D341Med (cell line): Measurements from ENCODE around the gene MANBA.
"Not testable (repeated sequence)": the region's sequence is repeated elsewhere in the genome, so short reads cannot be mapped to it uniquely, and the experiment has no call there.

ENCODE experiments used
- DNase-seq: peaks from one replicate; pipeline ENCODE4 v3.0.0; 2012; ENCODE audit warnings: low spot score

MANBA gene

DNA sequence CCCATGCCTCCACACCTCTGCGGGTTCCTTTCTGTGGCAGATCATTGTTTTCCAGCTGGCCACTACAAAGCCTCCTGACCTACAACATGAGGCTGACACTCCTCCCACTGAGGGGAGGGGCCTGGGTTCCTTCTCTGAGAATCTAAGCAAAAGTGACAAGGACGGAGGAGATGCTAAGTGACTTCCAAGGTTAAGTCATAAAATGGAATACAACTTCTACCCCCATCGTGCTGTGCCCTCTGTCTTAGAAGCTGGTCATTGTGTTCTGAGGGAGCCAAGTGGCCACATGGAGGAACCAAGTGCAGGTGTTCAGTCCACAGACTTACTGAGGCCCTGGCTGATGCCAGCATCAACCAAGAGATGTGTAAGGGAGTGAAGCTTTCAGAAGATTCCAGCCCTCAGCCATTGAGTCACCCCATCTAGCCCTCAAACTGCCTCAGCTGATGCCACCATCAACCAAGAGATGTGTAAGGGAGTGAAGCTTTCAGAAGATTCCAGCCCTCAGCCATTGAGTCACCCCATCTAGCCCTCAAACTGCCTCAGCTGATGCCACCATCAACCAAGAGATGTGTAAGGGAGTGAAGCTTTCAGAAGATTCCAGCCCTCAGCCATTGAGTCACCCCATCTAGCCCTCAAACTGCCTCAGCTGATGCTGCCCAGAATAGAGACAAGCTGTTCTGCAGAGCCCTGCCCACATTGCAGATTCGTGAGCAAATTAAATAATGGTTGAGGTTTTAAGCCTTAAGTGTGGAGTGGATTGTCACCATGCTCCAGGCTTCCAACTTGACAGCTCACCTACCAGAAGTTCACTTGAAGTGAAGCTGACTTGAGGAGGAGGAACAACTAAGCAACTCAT, 140.8 kb downstream of the MANBA start:
- DNase-seq, result not testable (repeated sequence)

DNA sequence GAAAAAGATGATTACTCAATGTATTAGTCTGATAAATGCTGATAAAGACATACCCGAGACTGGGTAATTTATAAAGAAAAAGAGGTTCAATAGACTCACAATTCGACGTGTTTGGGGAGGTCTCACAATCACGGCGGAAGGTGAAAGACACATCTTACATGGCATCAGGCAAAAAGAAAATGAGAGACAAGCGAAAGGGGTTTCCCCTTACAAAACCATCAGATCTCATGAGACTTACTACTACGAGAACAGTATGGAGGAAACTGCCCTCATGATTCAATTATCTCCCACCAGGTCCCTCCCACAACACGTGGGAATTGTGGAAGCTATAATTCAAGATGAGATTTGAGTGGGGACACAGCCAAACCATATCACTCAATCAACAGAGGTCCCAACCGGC, 141.7 kb downstream of the MANBA start:
- DNase-seq, result not testable (repeated sequence)

DNA sequence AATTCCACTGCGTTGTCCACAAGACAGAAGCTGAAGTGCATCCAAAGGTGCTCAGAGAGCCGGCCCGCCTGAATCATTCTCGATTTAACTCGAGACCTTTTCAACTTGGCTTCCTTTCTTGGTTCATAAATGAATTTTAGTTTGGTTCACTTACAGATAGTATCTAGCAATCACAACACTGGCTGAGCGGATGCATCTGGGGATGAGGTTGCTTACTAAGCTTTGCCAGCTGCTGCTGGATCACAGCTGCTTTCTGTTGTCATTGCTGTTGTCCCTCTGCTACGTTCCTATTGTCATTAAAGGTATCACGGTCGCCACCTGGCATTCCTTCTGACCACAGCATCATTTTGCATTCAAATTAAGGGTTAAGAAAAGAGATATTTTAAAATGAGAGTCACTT, 144.1 kb downstream of the MANBA start:
- no peak for DNase-seq

DNA sequence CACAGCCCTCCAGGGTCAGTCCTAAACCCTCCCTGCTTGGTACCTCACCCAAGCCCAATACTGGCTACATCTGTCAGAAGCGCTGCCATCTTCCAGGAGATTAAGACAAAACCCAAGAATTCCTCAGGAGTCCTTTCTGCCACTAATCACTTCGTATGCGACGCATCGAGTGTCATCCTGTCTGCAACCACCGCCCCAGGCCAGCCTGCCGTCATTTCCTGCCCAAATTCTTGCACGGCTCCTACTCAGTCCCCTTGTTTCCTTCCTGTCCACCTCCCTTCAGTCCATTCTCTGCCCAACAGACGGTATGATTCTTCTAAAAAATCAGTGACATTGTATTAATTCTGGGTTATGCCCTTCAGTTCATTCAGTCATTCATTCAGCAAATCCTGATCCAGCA, 146.0 kb downstream of the MANBA start:
- DNase-seq, result no peak

DNA sequence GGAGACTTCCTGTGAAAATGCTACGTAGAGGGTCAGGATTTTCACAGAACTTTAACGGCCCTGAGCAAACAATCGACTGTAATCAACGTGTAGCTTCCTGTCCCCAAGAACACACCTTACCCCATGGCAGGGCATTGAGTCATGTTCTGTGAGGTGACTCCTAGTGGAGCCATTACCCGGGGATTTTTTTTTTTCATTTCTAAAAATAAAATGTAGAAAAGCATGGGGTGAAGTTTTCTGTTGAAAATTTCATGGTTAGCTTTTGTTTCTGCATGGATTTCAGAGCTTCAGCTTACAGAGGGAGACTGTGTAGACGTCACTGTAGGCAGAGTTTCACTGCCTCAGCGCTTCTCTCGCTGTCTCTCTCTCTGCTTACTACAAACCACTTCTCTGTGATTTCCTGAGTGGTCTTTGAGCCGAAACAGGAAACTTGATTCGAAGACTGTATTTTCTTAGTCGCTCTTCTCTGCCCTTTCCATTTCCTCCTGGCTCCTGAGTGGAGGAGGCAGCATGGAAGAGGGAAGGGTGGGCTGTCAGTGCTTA, 147.9 kb downstream of the MANBA start:
- no peak for DNase-seq

DNA sequence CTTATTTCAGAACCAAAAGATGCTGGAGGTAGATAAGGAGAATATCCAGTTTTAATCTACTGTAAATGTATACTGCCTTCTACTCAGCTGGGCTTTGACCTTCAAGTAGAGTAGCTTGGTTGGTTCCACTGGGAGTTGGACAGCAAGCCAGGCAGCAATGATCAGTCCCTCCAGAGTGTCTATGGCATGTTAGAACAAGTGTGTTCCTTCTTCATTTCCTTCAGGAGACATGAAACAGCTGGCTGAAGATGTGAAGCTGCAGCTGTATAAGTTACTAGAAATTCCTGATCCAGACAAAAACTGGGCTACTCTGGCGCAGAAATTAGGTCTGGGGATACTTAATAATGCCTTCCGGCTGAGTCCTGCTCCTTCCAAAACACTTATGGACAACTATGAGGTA, 148.6 kb downstream of the MANBA start:
- no peak for DNase-seq

DNA sequence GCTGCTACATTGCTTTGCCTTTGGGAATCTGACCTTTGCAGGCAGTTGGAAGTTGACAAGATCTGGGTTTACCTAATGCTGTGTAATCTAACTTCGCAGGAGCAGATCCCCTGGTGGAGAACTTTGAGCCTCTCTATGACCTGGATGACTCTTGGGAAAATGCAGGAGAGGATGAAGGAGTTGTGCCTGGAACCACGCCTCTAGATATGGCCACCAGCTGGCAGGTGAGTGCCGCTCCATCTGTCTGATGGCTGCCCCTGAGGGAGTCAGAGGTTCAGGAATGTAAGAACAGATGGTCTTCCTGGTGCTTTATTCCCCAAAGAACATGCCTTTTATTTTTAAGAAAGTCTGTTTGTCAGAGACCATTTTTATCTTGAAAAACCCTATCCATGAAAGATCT, 150.3 kb downstream of the MANBA start:
- peak; percentile 66 for DNase-seq

DNA sequence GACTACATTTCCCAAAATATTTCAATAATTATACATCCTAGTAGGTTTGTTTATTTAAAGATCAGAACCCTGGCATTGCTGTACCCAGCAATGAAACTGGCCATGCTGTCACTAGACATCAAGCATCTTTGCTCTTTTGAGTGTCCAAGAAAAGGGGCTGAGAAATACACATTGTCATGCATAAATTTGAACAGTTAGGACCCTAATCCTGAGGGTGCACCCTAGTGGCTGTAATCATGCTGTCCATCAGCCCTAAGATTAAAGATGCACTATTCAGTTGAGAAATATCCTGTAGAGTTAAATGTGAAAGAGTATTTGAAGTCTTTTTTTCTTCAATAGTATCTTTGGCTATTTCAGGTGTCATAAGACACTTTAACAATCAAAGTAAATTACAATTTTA, 150.8 kb downstream of the MANBA start:
- DNase-seq, result no peak

DNA sequence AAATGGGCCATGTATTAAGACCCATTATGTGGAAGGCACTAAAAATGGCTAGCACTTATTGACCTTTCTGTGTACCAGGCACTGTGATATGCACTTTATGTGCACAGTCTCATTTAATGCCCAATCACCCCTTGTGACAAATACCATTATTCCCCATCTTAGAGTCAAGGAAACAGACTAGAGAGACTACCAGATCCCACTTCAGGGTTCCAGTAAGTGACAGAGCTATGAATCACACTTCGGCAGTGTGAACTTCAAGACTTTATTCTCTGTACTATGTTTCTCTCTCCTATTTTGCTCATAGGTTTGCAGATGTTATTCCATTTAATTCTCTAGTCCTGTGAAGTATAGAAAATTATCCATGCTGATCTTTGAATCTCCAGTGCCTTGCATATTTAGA, 152.6 kb downstream of the MANBA start:
- DNase-seq, result no peak

DNA sequence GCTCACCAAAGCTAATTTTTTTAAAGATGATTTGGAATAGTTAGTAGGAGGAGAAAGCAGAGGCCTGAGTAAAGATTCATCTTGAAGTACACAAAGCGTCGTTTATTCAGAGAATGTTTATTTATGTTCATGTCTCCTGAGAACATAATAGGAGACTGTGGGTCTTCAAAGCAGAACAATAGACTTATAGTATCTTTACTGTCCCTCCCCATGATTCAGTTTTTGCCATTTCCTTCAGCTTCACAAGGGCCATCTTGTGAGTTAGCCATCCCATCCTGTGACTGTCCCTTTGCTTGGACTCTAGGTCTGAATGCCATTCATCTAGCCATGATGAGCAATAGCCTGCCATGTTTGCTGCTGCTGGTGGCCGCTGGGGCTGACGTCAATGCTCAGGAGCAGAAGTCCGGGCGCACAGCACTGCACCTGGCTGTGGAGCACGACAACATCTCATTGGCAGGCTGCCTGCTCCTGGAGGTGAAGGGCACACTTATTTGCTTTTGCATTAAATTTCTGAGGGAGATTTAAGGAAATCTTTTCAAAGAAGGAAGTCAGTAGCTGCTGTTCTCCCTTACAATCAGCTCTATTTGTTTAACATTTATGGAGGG, 153.8 kb downstream of the MANBA start:
- DNase-seq, result no peak

DNA sequence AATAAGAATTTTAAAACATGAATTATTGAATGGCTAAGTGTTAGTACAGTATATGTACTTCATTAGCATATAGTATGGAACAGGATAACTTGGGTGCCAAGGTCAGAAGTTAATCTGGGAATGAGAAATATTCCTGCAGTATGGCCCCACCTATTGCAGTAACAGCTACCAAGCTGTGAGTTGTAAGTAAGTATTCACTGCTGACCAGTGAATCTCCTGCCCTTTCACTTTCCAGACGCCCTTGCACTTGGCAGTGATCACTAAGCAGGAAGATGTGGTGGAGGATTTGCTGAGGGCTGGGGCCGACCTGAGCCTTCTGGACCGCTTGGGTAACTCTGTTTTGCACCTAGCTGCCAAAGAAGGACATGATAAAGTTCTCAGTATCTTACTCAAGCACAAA, 154.5 kb downstream of the MANBA start:
- DNase-seq, result no peak

DNA sequence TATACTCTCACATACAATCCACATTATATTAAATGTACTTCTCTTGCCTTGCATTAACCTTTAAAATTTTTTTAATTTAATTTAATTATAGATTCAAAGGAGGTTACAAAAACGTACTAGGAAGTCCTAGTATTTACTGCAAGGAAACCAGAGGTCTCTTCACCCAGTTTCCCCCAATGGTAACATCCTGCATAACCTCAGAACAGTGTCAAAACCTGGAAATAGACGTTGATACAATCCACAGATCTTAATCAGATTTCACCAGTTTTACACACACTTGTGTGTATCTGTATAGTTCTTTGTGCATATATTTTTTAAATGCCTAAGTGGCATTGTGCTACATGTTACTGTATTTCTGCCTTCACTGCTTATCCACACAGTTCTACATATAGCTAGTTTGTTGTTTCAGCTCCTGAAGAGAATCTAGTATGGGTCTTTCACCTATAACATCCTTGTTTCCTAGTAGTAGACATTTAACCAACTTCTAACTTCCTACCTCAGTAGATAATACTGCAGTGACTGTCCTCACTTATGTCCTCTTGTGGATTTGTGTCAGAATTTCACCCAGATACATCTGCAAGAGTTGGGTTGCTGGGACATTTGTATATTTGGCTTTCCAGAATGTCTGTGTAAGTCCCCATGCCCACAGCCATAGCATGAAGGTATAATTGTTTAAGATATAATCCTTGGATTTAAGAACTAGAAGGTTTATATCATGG, 156.4 kb downstream of the MANBA start:
- DNase-seq, result no peak

DNA sequence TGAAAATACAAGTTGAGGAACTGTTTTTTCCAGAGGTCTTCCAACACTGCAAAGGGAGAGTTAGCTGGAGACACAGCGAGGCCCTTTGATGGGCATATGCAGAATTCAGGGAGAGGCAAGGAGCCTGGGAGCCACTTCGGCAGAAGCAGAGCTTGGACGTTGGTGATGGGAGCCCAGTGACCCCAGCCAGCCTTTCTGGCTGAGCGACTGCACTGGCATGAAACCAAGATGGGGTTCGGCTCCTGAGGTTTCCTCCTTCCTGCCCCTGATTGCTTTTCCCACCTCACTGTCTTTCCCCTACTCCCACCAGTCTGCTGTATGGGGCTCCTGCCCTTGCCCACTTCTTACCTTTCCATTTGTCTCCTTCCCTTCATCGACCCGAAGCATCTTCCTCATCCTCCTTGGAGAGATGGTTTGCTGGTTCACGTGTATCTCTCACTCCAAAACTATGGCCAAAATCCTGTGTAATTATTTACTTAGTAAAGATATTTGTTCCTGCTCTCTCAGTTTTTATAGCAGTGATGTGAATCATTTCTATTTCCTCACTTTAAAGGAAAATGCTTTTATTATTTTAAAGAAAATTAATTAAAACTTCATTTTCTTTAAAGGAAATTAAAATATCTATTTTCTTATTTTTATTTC, 159.1 kb downstream of the MANBA start:
- no peak for DNase-seq

DNA sequence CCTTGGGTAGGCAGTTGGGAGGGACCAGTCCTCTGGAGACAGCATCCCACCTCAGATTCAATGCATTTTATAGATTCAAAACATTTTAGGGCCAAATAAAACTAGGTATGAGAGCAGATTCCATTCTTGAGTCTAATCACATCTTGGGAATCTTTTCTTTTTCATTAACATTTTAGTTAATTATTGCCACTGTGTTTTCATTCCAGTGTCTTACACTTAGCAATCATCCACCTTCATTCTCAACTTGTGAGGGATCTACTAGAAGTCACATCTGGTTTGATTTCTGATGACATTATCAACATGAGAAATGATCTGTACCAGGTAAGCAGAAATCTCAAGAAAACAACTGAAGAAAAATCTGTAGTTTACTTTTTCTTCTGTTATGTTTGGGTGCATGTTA, 160.1 kb downstream of the MANBA start:
- DNase-seq, result no peak

DNA sequence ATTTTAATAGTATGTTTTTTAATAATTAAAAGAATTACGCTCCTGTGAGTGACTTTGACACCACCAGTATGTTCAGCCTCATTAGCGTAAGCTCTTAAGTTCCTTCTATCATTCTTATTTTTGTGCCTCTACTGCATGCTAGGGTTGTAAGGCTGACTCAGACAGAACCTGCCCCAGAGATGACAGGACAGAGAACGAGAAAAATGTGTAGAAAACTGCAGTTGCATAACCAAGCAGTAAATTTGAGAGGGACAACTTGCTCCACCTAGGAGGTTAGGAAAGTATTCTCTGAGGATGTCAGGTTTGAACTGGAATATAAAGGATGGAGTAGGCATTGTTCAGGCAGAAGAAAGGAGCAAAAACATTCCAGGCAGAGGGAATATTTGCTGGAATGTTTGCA, 160.9 kb downstream of the MANBA start:
- DNase-seq, result no peak

DNA sequence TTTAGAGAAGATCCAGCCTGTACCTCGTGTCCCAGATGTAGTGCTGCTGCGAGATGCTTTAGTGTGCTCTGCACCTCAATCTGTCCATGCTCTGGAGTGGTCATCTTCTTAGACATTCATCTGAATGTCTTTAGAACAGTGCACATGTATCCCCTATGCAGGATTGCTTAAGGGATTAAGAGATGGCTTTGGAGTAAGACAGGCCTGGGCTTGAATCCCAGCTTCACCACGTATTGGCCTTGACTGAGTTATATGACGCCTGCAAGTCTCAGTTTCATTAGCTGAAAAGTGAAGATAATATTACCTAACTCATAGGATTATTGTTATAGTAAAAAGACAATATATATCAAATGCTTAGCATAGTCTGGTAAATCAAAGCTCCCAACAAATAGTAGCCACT, 161.3 kb downstream of the MANBA start:
- DNase-seq, result no peak

DNA sequence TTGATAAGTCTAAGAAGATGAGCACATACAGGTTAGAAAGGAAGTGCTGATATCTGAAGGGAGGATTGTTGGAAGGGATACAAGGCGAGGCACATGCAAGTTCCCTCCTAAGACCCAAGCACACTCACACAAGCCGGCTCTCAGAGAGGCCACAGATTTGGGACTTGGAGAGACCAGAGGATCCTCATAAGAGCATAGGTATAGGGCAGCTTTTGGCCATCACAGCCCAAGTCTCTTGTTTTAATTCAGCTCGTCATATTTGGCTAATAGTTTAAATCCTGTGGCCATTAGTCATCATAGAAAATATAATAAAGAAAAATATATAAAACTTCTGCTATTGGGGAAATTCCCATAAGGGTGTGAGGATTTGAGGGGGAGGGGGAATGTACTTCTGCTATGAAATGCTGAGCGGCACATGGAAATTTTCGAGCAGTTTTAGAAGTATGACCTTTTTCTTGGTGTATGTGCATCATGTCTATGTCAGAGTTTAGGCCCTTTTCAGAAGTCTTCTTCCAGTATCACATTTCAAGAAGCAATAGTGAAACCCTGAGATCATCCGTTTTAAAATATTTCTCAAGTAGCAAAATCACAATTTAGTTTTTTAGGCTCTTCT, 161.9 kb downstream of the MANBA start:
- DNase-seq, result no peak

DNA sequence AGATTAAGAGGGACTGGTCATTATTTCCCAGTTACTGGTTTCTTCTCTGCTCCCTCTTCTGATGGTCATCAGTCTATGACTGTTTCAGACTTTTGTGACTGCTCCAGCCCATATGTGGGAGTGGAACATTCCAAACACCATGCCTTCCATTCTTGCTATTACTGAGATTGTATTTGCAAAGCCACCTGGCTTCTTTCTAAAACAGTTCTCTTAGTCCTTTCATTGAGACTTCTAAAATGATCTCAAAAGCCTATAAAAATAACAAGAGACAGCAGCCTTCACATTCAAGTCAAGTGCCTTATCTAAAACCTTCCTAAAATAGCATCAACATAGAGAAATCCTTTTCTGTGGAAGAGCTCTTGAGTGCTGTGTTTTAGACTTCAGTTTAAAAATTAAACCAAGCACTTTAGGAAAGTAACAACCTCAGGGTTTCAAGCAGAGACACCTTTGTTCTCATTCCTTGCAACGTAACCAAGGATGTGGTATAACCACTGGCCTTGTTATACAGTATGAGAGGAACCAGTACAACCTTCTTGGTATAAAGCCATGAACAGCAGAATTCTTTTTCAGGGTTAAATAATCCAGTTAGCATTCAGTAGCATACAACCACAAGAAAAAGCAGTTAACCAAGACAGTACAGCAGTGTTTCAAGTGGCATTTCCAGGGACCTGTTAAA, 162.5 kb downstream of the MANBA start:
- DNase-seq, result no peak

DNA sequence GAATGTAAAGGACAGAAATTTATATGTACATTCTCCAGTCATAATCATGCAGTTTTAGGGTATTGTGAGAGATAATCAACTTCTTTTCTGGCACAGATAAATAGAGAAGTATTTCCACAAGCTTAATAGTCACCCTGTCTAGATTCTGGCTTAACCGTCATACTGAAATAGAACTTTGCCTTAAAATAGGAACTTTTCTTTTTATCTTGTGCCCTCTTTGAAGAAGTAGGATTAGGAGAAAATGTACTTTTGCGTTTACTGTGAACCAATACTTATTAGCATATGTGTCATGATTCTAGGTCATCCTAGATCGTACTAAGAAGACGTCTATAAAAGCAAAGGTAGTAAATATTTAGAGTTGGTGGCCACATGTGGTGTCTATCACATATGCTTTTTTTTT, 164.2 kb downstream of the MANBA start:
- no peak for DNase-seq

DNA sequence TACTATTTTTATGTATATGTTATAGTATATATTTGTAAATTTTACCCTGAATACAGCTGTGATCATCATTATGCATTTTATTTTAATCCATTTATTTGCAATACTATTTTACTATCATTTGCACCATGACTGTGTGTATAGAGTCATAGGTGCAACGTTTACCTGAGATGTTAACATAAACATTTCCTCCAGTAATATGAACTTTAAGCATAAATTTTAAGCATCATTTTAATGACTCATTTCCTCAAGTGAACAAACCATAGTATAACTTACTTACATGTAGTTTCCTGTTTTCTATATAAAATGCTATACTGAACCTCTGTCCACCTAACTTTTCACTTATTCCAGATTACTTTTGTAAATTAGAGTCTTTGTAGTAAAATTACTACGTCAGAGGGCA, 166.8 kb downstream of the MANBA start:
- DNase-seq, result no peak

DNA sequence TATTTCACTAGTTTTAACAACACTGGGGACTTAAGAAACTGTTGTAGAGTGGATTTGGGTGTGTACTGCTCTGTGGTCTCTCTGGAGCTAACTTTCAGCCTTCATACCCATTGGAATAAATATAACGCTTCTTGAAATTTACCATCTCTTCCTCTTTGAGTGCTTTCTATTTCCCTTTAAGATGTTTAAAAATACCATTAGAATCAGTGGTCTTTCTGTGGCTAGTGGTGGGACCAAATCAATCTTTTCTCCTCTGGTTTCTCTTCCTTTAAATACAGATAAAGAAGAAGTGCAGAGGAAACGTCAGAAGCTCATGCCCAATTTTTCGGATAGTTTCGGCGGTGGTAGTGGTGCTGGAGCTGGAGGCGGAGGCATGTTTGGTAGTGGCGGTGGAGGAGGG, 167.6 kb downstream of the MANBA start:
- DNase-seq, result no peak
